Stimulated activated CD8-positive, alpha-beta memory T cell treated with anti-CD3 and anti-CD28 coated beads, Interleukin-2, amount 100 ng/mL, for 1 hour (primary cell): Measurements from ENCODE around the gene DKK3.

Source experiments
- DNase-seq, 2 donors: peaks; one replicate each; pipeline ENCODE4 v3.0.0-alpha.2; 2020; ENCODE audit warnings: low read depth in 2 of 2

DKK3 gene

GRCh38 chr11:12029738-12030363 lies 21.4 kb upstream of the DKK3 start:
- DNase-seq = no peak

- DNase-seq = no peak
Observed at GRCh38 chr11:12029119-12029518, 20.7 kb upstream of the DKK3 start.

- no peak for DNase-seq
Observed at GRCh38 chr11:12028303-12028702, 19.9 kb upstream of the DKK3 start.

GRCh38 chr11:12026331-12027211 lies 18.1 kb upstream of the DKK3 start:
- DNase-seq = no peak

- no peak for DNase-seq
Observed at GRCh38 chr11:12024254-12024926, 16.0 kb upstream of the DKK3 start.

- DNase-seq = no peak
Observed at GRCh38 chr11:12023015-12023414, 14.6 kb upstream of the DKK3 start.

GRCh38 chr11:12020546-12020945 lies 12.1 kb upstream of the DKK3 start:
- no peak for DNase-seq

- no peak for DNase-seq
Observed at GRCh38 chr11:12019866-12020416, 11.5 kb upstream of the DKK3 start.

GRCh38 chr11:12019337-12019736 lies 10.9 kb upstream of the DKK3 start:
- DNase-seq = no peak

GRCh38 chr11:12017865-12018453 lies 9.5 kb upstream of the DKK3 start:
- no peak for DNase-seq

- no peak for DNase-seq
Observed at GRCh38 chr11:12017243-12017678, 8.8 kb upstream of the DKK3 start.

GRCh38 chr11:12016246-12016645 lies 7.8 kb upstream of the DKK3 start:
- DNase-seq = no peak

GRCh38 chr11:12015486-12015885 lies 7.1 kb upstream of the DKK3 start:
- no peak for DNase-seq

- DNase-seq = no peak
Observed at GRCh38 chr11:12013781-12014180, 5.4 kb upstream of the DKK3 start.

- DNase-seq = no peak
Observed at GRCh38 chr11:12009617-12010321, 1.3 kb upstream of the DKK3 start.

- no peak for DNase-seq
Observed at GRCh38 chr11:12008790-12009616, 577 bp upstream of the DKK3 start.

GRCh38 chr11:12007230-12007593 lies 1.2 kb downstream of the DKK3 start:
- DNase-seq = no peak

- DNase-seq = no peak
Observed at GRCh38 chr11:12006552-12007229, 1.7 kb downstream of the DKK3 start.

GRCh38 chr11:12005476-12005875 lies 3.0 kb downstream of the DKK3 start:
- no peak for DNase-seq

GRCh38 chr11:12005061-12005460 lies 3.4 kb downstream of the DKK3 start:
- no peak for DNase-seq
